NCI-H345 (cell line): ENCODE results near the gene MAP2K3.

Experiments used
- DNase-seq: peaks from one replicate; lab custom pipeline; 2025; lab: John Stamatoyannopoulos, UW

MAP2K3 gene

GRCh38 chr17:21282850-21283249 lies 1.7 kb upstream of the MAP2K3 start:
- DNase-seq: no peak

- no peak for DNase-seq
Observed at GRCh38 chr17:21283482-21284318, 811 bp upstream of the MAP2K3 start.

- DNase-seq: no peak
Observed at GRCh38 chr17:21285164-21286065, 904 bp downstream of the MAP2K3 start.

GRCh38 chr17:21286066-21286770 lies 1.7 kb downstream of the MAP2K3 start:
- peak; percentile 71 for DNase-seq

- no peak for DNase-seq
Observed at GRCh38 chr17:21286909-21287702, 2.6 kb downstream of the MAP2K3 start.

GRCh38 chr17:21287703-21288449 lies 3.4 kb downstream of the MAP2K3 start:
- no peak for DNase-seq

GRCh38 chr17:21288571-21289017 lies 4.1 kb downstream of the MAP2K3 start:
- DNase-seq: no peak

GRCh38 chr17:21289175-21289901 lies 4.8 kb downstream of the MAP2K3 start:
- DNase-seq: no peak

GRCh38 chr17:21289902-21290571 lies 5.5 kb downstream of the MAP2K3 start:
- no peak for DNase-seq

GRCh38 chr17:21291357-21291756 lies 6.8 kb downstream of the MAP2K3 start:
- no peak for DNase-seq

- DNase-seq: no peak
Observed at GRCh38 chr17:21291862-21292261, 7.4 kb downstream of the MAP2K3 start.

GRCh38 chr17:21292867-21293830 lies 8.6 kb downstream of the MAP2K3 start:
- DNase-seq: no peak

- no peak for DNase-seq
Observed at GRCh38 chr17:21293831-21294210, 9.3 kb downstream of the MAP2K3 start.

- DNase-seq: no peak
Observed at GRCh38 chr17:21294321-21295035, 10.0 kb downstream of the MAP2K3 start.

- no peak for DNase-seq
Observed at GRCh38 chr17:21295036-21295952, 10.8 kb downstream of the MAP2K3 start.
